Inflammatory macrophage (primary cell): ENCODE data around the gene BSN.

ENCODE experiments used
- DNase-seq, 2 donors: peaks; one replicate each; pipeline ENCODE4 v3.0.0-alpha.2; 2020 to 2022

The BSN gene

DNA sequence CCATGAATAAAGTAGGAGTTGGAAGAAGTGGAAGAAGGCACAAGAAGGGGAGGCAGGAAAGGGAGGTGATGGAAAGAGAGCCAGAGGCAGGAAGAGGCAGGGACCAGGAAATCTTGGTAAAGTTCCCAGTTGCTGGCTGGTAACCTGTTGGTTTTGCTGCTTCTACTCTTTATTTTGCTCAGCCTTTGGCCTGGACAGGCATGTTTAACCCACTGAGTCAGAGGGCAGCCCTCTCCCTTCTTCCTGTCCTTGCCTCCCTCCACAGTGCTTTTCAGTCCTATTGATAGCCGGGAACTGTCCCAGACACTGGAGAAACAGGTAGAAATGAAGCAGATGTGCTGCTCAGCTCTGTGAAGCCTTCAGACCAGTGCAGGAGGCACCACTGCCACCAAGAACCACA is 76.5 kb downstream of the BSN start:
- DNase-seq = no peak

DNA sequence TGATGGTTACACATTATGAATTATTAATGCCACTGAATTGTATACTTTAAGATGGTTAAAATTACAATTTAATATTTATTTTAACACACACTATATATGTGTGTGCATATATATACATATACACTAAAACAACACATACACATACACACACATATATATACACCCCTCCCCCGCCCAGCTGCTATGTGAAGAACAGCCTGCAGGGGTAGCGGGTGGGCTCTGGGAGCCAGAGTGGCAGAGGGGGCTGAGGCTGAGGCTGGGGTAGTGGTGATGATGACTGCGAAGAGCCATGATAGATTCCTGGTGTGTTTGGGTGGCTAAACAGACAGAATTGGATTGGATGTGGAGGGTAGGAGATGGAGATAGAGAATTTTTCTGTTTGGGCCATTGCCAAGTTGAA is 80.5 kb downstream of the BSN start:
- DNase-seq = no peak

DNA sequence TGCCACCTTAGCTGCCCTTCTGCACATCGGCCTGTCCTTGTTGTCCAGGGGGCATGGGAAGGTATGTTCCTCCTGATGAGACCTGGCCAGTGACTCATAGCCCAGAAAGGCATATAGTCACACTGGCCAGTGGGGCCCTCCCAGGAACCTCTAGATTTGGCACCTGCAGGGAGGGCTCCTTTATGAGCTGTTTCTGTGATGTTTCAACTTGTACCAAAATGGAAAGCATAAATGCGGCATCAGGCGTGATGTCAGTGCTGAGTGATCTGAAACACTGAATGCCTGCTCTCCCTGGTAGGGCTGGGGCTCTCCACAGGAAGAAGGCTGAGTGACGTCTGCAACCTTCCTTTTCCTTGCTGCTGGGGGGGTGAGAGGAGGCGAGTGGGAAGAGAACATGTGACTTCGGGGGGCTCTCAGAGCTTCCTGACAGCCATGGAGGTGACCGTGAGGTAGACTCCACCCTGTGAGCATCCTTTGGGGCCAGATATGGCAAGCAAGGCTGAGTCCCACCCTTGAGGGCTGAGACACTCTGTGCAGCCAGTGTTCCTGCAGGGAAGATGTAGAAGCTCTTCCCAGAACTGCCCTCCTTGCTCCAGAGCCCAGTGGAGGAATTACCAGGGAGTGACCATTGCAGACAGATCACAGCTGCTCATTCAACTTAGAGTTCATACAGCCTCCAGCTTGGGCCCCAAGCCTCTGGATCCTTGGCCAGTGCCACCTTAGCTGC is 82.8 kb downstream of the BSN start:
- DNase-seq = no peak

DNA sequence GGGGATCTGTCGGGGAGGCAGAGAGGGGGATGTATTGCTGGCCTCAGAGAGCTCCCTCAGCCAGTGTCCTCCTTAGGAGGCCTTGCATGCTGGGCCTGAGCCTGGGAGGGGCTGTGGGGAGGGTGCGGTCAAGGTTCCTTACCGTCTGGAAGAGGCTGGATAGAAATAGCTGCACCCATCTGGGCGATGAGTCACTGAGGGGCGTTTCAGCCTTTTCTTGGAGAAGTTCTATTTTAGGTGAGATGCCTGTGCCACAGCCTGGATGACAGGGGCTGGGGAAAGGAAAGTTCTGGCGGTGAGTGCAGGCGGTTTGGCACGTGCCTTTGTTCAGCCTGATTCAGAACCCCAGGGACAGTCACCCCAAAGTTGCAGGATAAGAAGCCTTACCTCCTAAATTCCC is 84.2 kb downstream of the BSN start:
- DNase-seq = no peak

DNA sequence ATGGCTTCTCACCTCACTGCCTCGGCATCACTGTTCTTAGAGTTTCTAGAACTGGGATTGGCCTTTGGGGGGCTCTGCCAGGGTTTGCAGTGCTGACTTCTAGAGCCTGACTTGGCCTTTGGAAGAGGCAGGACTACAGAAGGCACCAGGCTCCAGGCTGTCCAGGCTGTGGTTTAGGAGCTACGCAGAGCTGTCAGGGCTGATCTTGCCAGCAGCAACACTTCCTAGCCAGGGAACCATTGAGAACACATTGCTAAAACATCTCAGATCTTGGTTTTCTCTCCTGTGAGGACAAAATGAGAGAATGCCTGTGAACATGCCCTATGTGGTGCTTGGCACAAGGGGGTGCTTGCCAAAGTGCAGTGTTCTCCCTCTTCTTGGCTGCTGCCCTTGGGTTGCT is 85.3 kb downstream of the BSN start:
- no peak for DNase-seq

DNA sequence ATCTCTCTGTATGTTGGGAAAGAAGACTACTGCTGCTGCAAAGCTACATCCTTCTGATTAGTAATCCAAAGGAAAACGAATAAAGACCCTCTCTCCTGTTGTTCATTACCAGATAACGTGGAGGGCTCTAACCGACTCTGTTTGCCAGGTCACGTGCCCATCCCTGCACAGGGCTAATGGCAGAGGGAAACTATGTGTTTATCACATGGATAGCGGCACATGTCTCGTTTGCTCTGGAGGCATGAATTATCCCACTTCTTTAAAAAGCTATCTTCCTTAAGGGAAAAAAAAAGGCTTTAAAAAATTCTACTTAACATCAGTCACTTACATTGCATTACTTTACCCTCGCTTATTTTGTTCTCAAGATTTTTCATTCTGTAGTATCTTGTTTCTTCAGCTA is 87.0 kb downstream of the BSN start:
- DNase-seq = no peak

DNA sequence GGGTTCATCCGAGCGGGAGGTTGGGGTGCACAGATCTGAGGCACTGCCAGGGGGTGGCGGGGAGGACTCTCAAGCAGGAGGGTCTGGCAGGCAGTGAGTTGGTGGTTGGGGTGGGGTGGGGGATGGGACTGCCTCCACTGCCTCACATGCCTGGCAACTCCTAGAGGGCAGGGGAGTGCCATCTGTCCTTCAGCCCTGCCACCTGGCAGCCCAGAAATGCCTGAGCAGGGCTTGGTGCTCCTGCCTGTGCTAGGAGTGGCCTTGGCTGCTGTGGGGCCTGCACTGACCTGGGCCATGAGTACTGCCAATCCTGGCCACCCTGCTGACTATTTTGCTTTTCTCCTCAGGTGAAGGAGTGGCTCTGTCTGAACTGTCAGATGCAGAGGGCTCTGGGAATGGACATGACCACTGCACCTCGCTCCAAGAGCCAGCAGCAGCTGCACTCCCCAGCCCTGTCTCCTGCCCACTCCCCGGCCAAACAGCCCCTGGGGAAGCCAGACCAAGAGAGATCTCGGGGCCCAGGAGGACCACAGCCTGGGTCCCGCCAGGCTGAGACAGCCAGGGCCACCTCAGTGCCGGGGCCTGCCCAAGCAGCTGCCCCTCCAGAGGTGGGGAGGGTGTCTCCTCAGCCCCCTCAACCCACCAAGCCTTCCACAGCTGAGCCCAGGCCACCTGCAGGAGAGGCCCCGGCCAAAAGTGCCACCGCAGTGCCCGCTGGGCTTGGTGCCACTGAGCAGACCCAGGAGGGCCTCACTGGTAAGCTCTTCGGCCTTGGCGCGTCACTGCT is 87.8 kb downstream of the BSN start:
- DNase-seq = no peak

DNA sequence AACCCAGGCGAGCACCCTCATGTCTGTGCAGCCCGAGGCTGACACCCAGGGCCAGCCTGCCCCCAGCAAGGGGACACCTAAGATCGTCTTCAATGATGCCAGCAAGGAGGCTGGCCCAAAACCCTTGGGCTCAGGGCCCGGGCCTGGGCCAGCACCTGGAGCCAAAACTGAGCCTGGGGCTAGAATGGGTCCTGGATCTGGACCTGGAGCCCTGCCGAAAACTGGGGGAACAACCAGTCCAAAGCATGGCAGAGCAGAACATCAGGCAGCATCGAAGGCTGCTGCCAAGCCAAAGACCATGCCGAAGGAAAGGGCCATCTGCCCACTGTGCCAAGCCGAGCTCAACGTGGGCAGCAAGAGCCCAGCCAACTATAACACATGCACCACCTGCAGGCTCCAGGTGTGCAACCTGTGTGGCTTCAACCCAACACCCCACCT is 88.5 kb downstream of the BSN start:
- DNase-seq = no peak

DNA sequence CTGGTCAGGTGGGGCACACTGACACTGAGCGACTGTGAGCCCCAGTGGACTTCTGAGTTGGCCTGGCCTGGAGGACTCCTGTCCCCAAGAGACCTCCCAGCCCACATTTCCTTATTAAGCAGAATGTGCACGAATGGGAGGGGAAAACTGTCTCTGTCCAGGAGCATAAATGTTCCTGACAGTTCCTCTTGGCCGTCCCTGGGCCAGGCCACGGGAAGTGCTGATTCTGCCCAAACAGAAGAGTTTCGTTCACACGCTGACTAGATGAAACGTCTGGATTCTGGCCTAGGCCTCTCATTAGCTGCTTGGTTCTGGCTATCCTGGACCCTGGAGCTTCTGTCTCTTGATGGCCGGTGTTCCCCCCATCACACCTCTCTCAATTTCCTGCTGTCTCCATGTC is 90.4 kb downstream of the BSN start:
- no peak for DNase-seq

DNA sequence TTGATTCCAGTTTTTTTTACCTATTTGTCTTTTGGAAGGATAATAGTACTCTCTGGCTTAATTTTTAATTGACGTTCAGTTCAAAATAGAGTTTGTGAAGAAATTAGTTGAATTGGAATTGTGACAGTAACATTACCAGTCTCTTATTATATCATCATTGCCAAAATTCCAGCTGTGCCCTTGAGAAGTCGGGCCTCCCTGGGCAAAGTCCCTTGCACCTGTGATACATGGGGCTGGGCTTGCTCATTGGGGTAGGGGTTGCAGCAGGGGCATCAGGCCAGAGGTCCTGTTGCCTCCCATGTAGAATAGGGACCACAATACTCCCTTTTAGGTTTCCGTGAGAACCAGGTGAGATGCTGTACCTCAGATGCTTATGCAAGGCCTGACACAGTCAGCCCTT is 92.0 kb downstream of the BSN start:
- DNase-seq = no peak

DNA sequence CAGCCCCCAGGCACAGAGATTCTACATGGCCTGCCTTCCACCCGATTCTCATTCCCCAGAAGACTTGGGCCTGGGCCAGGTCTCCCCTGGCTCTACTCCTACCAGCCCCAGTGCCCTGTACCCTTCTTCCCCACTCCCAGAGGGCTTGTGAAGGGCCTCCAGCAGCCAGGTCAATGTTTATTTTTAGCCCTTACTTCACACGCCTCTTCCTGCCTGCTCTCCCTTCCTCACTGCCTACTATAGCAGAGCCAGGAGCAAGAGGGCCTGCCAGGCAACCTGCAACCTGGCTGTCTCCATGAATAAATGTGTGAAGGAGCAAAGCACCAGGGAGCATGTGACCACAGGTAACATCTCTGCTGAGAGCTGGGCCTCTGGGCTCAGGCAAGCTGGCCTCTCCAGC is 93.5 kb downstream of the BSN start:
- DNase-seq = no peak

DNA sequence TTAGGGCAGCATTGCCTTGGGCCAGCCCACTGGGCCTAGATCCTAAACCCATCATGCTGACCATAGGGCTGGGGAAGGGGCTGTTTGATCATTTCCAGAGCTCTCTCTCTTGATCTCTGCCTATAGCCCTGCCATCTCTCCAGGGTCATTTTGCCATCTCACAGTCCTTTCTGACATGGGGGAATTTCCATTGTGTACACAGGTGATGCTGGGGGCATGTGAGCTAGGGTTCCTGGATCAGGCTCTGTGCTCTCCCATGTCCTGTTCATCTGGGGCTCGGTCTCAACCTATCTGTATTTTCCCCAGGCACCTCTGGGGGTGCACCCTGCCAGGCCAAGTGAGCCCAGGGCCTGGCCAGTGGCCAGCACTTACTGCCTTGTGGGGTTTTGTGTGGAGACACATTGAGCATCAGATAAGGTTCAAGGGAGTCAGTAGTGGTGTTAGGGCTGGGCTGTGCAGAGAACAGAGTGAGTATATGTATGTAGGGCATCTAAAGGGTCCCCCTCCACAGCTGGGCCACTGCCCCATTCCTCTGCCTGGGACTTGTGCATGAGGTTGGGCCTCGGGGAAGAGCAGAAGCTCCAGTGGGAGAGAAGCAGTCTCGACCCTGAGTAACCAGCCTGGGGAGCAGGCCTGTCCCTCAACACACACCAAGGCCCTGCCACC is 94.2 kb downstream of the BSN start:
- DNase-seq = no peak

DNA sequence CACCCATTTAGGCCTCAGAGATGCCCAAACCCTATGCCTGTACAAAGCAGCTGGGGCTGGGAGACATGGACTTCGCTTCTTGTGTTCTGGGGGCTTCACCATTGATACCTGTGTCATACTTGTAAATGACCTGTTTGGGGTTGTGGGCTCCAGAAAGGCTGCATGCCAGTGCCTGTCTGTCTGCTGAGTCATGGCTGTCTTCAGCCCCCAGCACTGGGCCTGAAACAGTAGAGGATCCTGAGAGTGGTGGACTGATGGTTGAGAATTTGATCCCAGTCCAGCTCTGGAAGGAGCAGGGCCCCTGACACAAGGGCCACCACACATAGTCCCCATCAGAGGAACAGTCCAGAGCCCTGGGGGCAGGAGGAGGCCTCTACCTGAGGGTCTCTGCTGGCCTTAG is 95.3 kb downstream of the BSN start:
- DNase-seq = no peak

DNA sequence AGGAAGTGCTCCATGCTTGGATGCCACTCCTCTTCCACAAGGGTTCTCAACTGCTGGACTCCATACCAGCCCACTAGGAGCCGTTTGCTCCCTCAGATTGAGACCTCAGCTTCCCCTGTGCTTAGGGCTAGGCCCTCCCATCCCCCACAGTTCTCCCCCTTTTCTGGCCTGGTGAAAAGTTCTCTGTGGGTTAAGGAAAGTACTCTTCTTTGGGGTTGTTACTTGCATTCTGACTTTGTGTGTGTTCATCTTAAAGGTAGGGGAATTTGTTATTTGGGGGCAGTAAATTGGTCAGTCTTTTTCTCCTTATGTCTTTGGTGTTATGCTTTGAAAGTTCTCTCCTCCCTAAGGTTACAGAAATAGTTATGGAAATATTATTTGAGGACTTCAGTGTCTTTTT is 95.9 kb downstream of the BSN start:
- no peak for DNase-seq

DNA sequence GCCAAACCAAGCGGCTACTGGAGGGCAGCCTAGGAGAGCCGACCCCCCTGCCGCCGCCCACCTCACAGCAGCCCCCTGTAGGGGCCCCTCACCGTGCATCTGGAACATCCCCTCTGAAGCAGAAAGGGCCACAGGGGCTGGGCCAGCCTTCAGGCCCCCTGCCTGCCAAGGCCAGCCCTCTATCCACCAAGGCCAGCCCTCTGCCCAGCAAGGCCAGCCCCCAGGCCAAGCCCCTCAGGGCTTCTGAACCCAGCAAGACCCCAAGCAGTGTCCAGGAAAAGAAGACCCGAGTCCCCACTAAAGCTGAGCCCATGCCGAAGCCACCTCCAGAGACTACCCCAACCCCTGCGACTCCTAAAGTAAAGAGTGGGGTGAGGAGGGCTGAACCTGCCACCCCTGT is 96.4 kb downstream of the BSN start:
- no peak for DNase-seq

DNA sequence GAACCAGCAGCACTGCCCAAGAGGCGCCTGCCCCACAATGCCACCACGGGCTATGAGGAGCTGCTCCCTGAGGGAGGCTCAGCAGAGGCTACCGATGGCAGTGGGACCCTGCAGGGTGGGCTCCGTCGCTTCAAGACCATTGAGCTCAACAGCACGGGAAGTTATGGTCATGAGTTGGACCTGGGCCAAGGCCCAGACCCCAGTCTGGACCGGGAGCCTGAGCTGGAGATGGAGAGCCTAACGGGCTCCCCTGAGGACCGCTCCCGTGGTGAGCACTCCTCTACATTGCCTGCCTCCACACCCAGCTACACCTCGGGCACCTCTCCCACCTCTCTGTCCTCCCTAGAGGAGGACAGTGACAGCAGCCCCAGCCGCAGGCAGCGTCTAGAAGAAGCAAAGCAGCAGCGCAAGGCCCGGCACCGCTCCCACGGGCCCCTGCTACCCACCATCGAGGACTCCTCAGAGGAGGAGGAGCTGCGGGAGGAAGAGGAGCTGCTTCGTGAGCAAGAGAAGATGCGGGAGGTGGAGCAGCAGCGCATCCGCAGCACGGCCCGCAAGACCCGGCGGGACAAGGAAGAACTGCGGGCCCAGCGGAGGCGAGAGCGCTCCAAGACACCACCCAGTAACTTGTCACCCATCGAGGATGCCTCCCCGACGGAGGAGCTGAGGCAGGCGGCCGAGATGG is 98.1 kb downstream of the BSN start:
- DNase-seq = no peak

DNA sequence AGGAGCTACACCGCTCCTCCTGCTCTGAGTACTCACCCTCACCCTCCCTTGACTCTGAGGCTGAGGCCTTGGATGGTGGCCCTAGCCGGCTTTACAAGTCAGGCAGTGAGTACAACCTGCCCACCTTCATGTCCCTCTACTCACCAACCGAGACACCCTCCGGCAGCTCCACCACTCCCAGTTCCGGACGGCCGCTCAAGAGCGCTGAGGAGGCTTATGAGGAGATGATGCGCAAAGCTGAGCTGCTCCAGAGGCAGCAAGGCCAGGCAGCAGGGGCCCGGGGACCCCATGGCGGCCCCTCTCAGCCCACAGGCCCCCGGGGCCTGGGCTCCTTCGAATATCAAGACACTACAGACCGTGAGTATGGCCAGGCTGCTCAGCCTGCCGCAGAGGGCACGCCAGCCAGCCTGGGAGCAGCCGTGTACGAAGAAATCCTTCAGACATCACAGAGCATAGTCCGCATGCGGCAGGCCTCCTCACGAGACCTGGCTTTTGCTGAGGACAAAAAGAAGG is 98.7 kb downstream of the BSN start:
- no peak for DNase-seq

DNA sequence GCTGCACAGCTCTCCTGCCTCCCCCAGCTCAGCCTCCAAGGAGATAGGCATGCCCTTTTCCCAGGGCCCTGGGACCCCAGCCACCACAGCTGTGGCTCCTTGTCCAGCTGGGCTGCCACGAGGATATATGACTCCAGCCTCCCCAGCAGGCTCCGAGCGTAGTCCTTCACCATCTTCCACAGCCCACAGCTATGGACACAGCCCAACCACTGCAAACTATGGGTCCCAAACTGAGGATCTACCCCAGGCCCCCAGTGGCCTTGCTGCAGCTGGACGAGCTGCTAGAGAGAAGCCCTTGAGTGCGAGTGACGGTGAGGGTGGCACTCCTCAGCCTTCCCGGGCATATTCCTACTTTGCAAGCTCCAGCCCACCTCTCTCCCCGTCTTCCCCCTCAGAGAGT is 99.3 kb downstream of the BSN start:
- no peak for DNase-seq

DNA sequence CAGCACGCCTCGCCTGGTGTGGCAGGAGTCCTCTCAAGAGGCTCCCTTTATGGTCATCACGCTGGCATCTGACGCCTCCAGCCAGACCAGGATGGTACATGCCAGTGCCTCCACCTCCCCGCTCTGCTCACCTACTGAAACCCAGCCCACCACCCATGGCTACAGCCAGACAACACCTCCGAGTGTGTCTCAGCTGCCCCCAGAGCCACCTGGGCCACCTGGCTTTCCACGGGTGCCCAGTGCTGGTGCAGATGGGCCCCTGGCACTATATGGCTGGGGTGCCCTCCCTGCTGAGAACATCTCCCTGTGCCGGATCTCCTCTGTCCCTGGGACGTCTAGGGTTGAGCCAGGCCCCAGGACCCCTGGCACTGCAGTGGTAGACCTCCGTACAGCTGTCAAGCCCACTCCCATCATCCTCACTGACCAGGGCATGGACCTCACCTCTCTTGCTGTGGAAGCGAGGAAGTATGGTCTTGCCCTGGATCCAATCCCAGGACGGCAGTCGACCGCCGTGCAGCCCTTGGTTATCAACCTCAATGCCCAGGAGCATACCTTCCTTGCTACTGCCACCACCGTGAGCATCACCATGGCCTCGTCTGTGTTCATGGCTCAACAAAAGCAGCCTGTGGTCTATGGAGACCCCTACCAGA is 100.0 kb downstream of the BSN start:
- no peak for DNase-seq

DNA sequence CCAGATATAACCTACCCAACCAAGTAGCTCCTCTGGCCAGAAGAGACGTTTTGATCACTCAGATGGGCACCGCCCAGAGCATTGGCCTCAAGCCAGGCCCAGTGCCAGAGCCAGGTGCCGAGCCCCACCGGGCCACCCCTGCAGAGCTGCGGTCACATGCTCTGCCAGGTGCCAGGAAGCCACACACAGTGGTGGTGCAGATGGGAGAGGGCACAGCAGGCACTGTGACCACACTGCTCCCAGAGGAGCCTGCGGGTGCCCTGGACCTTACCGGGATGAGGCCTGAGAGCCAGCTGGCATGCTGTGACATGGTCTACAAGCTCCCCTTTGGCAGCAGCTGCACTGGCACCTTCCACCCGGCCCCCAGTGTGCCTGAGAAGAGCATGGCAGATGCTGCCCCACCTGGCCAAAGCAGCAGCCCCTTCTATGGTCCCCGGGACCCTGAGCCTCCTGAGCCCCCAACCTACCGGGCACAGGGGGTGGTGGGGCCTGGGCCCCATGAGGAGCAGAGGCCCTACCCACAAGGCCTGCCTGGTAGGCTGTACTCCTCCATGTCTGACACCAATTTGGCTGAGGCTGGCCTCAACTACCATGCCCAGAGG is 100.8 kb downstream of the BSN start:
- no peak for DNase-seq

DNA sequence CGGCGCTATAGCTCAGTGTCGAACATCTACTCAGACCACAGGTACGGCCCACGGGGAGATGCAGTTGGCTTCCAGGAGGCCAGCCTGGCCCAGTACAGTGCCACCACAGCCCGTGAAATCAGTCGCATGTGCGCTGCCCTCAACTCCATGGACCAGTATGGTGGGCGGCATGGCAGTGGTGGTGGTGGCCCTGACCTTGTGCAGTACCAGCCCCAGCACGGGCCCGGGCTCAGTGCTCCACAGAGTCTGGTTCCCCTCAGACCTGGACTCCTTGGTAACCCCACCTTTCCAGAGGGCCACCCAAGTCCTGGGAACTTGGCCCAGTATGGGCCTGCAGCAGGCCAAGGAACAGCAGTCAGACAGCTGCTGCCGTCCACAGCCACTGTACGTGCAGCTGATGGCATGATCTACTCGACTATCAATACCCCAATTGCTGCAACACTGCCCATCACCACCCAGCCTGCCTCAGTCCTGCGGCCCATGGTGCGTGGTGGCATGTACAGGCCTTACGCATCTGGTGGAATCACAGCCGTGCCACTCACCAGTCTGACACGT is 101.5 kb downstream of the BSN start:
- no peak for DNase-seq
